Psoas muscle (tissue), 8 donors: ENCODE data around the gene PRG2. TPM values are rescaled to one million over a fixed set of nuclear protein-coding genes. Genes with fewer than 3 reads are reported as not detected.

Source experiments
- ATAC-seq, 4 donors: fragments of 200-7000 bp; cut with Tn5 transposase; one replicate each; pipeline ENCODE4 v1.9.1; 2020; ENCODE audit warnings: moderate library complexity in 3 of 4, mild to moderate bottlenecking in 2 of 4
- DNase-seq, 2 donors: peaks; one replicate each; pipeline ENCODE4 v3.0.0-alpha.2; 2020
- H3K27ac ChIP-seq: fragments of 200-600 bp; one replicate; pipeline ENCODE4 v1.8.0; 2022
- H3K27me3 ChIP-seq, 3 donors: fragments of 200-600 bp in 1 of 3; one replicate each; pipeline versions ENCODE4 v1.6.1 to v1.8.0; 2013 to 2022; ENCODE audit warnings: low read length in 2 of 3, mild to moderate bottlenecking in 2 of 3, moderate library complexity in 1 of 3; ENCODE audit not compliant: insufficient read depth in 3 of 3
- H3K36me3 ChIP-seq, 2 donors: fragments of 200-600 bp in 1 of 2; one replicate each; pipeline versions ENCODE4 v1.6.1 to v1.8.0; 2013 to 2022; ENCODE audit warnings: low read depth in 1 of 2, mild to moderate bottlenecking in 1 of 2, moderate library complexity in 1 of 2; ENCODE audit not compliant: insufficient read depth in 1 of 2
- H3K4me1 ChIP-seq: fragments of 200-600 bp; one replicate; pipeline ENCODE4 v1.8.0; 2022
- H3K4me3 ChIP-seq: fragments of 200-600 bp; one replicate; pipeline ENCODE4 v1.8.0; 2022; ENCODE audit warnings: mild to moderate bottlenecking
- H3K9me3 ChIP-seq: fragments of 200-600 bp; one replicate; pipeline ENCODE4 v1.8.0; 2022
- WGBS, 3 donors: extraction: QIAGEN DNeasy Blood & Tissue Kit; methylation state at CpG; one replicate each; pipeline versions ENCODE4 v1.1.6 to v1.1.7; 2013; 5-methylcytosine and 5-hydroxymethylcytosine counted together
- intact Hi-C, 2 donors: fragments of 100-400 bp; cut with DNase I; formaldehyde crosslinking; loops; one replicate each; pipeline versions ENCODE4 v1.11.0 to v1.14.2; 2022
- long read RNA-seq, 2 donors: library from polyadenylated mRNA; unstranded; transcript quantifications; one replicate each; pipeline ENCODE4 v2.0.0, GENCODE V29; 2021
- polyA plus RNA-seq, 3 donors: library from polyadenylated mRNA; stranded (reverse); fragments of 200-250 nt; gene quantifications; one replicate each; pipeline ENCODE4 v1.2.3, GENCODE V29; 2013
- total RNA-seq, 4 donors: library from RNA; stranded (reverse); fragmentation: NEBNext Ultra II Directional in 2 of 4; extraction: Animal tissue kit (Norgen Biotek cat#: 25700) in 2 of 4; gene quantifications; one replicate each; pipeline versions ENCODE4 v1.2.1 to v1.2.4, GENCODE V29; 2021 to 2023
- TF ChIP-seq, protein P1 (sequence below): fragments of 200-600 bp; IDR thresholded peaks from one replicate; pipeline ENCODE4 v1.8.0; 2022; ENCODE audit warnings: antibody characterized with exemption
- donor health status: healthy with polysubstance abuse.
- donor health status: DM: no; HTN: no; CAD: no; lungs with moderate emphysema.
- donor health status: Bipolar disorder and iron deficiency.
- donor health status: healthy.
- donor health status: DM: yes; HTN: yes; CAD: no.
- donor health status: DM: no; HTN: no; CAD: no.
- donor health status: DM: no; HTN: no; CAD: no.
- donor health status: DM: yes; HTN: yes; CAD: no.

The PRG2 gene, protein sequence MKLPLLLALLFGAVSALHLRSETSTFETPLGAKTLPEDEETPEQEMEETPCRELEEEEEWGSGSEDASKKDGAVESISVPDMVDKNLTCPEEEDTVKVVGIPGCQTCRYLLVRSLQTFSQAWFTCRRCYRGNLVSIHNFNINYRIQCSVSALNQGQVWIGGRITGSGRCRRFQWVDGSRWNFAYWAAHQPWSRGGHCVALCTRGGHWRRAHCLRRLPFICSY
- under 1 TPM in 1 of 4 donors, not detected in 3; 0.25 TPM for total RNA-seq
- polyA plus RNA-seq = not detected
- long read RNA-seq, donor 1 = 0 reads
- long read RNA-seq, donor 2 = 0 reads

DNA sequence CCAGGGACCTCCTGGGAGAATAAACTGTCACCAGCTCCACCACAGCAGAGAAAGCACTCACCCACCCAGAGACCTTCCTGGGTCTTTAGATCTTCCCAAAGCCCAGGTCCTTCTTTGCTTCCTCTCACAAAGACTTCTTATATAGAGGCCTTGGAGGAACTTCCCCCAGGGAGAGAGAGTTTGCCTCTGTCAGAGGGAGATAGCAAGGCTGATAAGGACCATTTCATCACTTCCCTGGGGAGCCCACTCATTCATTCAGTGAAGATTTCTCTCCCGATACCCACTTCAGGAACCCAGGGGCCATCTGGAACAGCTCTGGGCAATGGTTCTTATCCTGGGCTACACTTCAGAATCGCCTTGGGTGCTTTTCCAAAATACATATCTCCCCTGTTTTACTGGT lies at the start of gene PRG2:
Gene PRG2 (minus strand): TSS at position 116 of the 400 bp plus-strand sequence. CDS start 706 bp downstream, outside the sequence.
- no peak for DNase-seq
- intact Hi-C loops = no loop called here
- no peak within 1 kb of the TSS for H3K27ac ChIP-seq

DNA sequence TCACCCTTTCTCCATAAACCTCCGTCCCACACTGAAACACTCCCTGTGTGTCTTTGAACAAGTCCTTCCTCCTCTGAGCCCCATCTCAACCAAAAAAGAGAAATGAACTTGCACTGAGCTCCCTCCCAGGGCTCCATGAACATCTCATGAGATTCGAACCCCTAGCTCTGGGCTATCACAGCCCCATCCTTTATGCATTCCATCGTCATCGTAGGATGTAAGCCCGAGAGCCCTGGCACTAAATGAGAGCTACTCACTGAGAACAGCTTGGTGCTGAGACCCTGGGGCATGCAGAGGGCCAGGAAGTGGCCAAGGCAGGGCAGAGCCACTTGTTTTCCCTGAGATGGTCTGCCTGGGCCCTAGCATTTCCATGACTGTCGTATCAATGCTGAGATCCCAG lies 49.3 kb upstream of the PRG2 start:
- intact Hi-C loops = no loop called here
- Histone ChIP-seq H3K4me3 (no peak overlapping the region), H3K27ac (no peak overlapping the region), H3K9me3 (no peaks in the 10 kb centered on the region), H3K4me1 (no peaks in the 10 kb centered on the region), H3K36me3 (no peaks in the 10 kb centered on the region), H3K27me3 (peaks cover 0 to 1% (median 0%) of the 10 kb centered on the region in 3 donors)
- ATAC-seq (no peak), DNase-seq (no peak)
- TF ChIP-seq, protein P1, sequence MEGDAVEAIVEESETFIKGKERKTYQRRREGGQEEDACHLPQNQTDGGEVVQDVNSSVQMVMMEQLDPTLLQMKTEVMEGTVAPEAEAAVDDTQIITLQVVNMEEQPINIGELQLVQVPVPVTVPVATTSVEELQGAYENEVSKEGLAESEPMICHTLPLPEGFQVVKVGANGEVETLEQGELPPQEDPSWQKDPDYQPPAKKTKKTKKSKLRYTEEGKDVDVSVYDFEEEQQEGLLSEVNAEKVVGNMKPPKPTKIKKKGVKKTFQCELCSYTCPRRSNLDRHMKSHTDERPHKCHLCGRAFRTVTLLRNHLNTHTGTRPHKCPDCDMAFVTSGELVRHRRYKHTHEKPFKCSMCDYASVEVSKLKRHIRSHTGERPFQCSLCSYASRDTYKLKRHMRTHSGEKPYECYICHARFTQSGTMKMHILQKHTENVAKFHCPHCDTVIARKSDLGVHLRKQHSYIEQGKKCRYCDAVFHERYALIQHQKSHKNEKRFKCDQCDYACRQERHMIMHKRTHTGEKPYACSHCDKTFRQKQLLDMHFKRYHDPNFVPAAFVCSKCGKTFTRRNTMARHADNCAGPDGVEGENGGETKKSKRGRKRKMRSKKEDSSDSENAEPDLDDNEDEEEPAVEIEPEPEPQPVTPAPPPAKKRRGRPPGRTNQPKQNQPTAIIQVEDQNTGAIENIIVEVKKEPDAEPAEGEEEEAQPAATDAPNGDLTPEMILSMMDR = no peak
- 62 to 94% (median 68%) methylated on average over 6 of the region's 6 CpGs for WGBS, 3 donors

More for the DNA sequence above, at the start of gene PRG2:
- H3K27me3 ChIP-seq = peaks cover 0 to 2% (median 0%) of the 10 kb centered on the region in 3 donors
- H3K36me3 ChIP-seq = no peaks in the 10 kb centered on the region
- ATAC-seq = no peak
- 58 to 75% (median 66%) methylated on average over 2 of the region's 2 CpGs for WGBS, 3 donors
- H3K4me3 ChIP-seq = no peak within 1 kb of the TSS
- H3K9me3 ChIP-seq = no peaks in the 10 kb centered on the region
- peaks cover 10% of the 10 kb centered on the region for H3K4me1 ChIP-seq
- TF ChIP-seq, protein P1 = no peak

DNA sequence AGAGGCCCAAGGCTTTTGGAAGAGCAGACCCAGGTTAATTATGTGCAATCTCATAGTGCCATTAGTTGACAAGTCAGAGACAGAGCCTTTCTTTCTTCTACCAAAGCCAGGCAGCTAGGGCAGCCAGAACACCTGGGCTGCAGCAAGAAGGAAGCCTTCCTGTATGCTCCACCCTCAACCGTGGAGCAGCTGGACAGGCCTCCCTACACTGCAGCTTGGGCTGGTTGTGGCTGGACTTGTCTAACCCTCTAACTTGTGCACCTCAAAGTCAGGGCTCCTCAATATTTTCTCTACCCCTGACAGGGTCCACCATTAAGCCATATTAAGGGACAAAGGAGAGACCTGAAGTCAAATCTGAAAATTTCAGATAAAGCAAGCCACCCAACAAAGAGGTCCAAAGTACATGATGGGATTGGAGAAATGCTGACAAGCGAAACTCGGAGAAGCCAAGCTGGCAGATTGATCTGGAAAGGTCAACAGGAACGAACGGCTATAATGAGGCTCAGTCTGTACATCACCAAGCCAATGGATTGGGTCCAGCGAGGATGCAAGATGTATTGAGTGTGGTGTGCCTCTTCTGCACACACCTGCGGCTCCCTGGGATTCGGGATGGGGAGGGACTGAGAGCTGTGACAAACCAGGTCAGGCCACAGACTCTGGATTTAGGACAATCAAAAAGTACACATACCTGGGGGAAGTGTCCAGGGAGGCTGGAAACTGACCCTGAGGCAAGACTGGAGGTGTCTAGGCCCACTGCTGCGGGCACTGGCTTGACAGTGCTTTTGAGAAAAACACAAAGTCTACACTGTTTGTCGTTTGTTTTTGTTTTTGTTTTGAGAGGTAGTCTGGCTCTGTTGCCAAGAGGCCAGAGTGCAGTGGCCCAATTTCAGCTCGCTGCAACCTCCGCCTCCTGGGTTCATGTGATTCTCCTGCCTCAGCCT lies 48.2 kb upstream of the PRG2 start:
- Histone ChIP-seq H3K36me3 (no peaks in the 10 kb centered on the region), H3K4me3 (no peak overlapping the region), H3K27me3 (no peaks in the 10 kb centered on the region), H3K4me1 (no peaks in the 10 kb centered on the region), H3K9me3 (no peaks in the 10 kb centered on the region), H3K27ac (no peak overlapping the region)
- no peak for DNase-seq
- WGBS, 3 donors = 83 to 87% (median 86%) methylated on average over 12 of the region's 12 CpGs
- TF ChIP-seq, protein P1 = no peak
- intact Hi-C loops = no loop called here
- ATAC-seq = no peak

DNA sequence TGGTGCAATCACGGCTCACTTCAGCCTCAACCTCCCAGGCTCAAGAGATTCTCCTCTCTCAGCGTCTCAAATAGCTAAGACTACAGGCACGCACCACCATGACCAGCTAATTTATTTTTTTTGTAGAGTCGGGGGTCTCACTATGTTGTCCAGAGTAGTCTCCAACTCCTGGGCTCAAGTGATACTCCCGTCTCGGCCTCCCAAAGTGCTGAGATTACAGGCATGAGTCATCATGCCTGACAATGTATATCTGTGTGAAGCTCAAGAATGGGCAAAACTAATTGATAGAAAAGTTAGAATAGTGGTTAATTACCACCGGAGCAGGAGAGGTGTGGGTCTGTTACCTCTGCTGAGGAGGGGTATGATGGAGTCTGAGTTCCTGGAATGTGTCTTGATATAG lies 45.6 kb upstream of the PRG2 start:
- 76 to 82% (median 80%) methylated on average over 7 of the region's 7 CpGs for WGBS, 3 donors
- intact Hi-C loops = no loop called here
- ATAC-seq = no peak
- TF ChIP-seq, protein P1 = no peak
- Histone ChIP-seq H3K4me1 (no peaks in the 10 kb centered on the region), H3K36me3 (no peaks in the 10 kb centered on the region), H3K9me3 (no peaks in the 10 kb centered on the region), H3K27ac (no peak overlapping the region), H3K4me3 (no peak overlapping the region), H3K27me3 (no peaks in the 10 kb centered on the region)
- DNase-seq = no peak
